ENCODE data around the gene PAIP2B.
A peak's percentile ranks its signal among the peaks of the same experiment; 100 is the strongest.

PAIP2B gene

GRCh38 chr2:71154279-71154678 lies 72.6 kb downstream of the PAIP2B start:
- no peak overlapping the region for H3K4me3 ChIP-seq (ENCODE audit: low read depth, low read length)
- no peak for TF ChIP-seq CTCF (conservative IDR thresholded peaks at IDR 0.05; ENCODE audit: low read depth, low read length)
- DNase-seq (ENCODE audit: low read depth), result no peak

DNA sequence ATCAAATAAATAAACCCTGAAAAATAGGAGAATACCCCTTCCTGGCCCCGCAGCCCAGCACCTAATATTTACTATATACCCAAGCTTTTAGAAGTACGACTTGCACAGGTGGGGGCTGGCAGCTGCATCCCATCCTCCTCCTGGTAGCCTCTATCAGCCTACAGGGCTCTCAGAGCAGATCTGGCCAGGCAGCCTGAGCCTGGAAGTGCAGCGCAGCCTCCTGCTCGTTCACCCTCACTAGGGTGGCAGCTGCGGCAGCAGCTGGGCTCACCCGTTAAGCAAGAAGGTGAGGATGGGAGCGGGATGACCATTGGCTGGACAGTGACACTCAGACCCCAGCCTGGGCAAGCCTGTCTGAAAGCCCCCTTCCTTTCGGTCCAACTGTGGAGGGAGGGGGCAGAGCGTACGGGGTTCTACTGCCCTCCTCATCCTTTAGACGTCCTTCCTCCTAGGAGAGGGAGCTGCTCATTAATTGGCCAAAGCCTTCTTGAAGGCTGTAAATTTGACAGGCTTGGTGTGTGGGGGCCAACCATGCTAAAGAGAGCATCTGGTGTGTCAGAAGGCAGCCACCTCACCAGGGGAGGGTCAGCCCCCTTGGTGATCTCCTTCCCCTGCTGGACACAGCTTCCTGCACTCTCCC lies 73.2 kb downstream of the PAIP2B start:
- DNase-seq (ENCODE audit: low read depth), result no peak
- TF ChIP-seq CTCF (conservative IDR thresholded peaks at IDR 0.05; ENCODE audit: low read depth, low read length), result no peak
- H3K4me3 ChIP-seq (ENCODE audit: low read depth, low read length), result no peak overlapping the region

- no peak for TF ChIP-seq CTCF (conservative IDR thresholded peaks at IDR 0.05; ENCODE audit: low read depth, low read length)
- H3K4me3 ChIP-seq (ENCODE audit: low read depth, low read length), result no peak overlapping the region
- no peak for DNase-seq (ENCODE audit: low read depth)
Measured at GRCh38 chr2:71151620-71152019, 75.3 kb downstream of the PAIP2B start.

DNA sequence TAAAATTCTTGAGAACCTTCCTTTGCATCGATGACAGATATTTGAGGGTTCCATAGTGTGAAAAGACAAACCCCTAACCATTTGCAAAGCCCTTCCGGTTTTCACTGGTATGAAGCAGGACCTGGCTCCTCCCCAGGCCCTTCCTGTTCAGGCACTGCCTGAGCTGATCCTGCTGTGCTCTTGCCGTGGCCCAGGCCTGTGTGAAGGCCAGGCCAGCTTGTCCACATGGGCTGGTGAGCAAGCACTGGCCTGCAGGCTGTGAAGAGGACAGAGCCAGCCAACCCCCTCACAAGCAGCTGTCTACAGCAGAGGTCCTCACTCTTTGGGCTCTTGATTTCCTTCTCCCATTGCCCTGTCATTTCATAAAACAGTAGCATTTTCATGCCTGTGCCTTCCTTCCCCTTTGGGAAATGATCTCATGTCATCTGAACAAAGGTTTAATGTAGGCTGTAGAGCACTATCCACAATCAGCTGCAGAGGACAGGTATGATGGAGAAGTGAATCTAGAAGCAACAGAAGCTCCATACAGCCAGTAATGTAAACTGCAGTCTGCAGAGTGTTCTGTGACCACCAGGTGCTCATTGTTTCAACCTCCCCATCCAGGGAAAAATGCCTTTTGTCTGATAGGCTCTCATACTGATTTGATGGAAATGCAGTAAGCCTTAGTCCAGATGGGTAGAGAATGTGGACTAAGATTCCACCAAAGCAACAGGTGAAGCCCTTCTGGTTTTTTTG lies 76.7 kb downstream of the PAIP2B start:
- peak; percentile 8 for TF ChIP-seq CTCF (conservative IDR thresholded peaks at IDR 0.05; ENCODE audit: low read depth, low read length)
- H3K4me3 ChIP-seq (ENCODE audit: low read depth, low read length), result no peak overlapping the region
- DNase-seq (ENCODE audit: low read depth), result peak; percentile 68

GRCh38 chr2:71148506-71149063 lies 78.3 kb downstream of the PAIP2B start:
- DNase-seq (ENCODE audit: low read depth), result no peak
- H3K4me3 ChIP-seq (ENCODE audit: low read depth, low read length), result no peak overlapping the region
- TF ChIP-seq CTCF (conservative IDR thresholded peaks at IDR 0.05; ENCODE audit: low read depth, low read length), result no peak

DNA sequence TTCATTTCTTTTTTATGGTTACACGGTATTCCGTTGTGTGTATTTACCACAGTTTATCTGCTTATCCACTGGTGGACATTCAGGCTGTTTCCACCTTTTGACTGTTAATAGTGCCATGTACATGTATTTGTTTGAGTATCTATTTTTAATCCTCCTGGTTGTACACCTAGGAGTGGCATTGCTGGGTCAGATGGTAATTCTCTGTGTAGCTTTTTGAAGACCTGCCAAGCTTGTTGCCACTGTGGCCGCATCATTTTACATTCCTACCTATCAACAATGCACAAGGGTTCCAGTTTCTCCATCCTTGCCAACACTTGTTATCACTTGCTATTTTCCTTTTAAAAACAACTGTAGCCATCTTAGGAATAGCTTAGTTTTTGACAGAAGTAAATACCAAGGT lies 83.1 kb downstream of the PAIP2B start:
- no peak overlapping the region for H3K4me3 ChIP-seq (ENCODE audit: low read depth, low read length)
- DNase-seq (ENCODE audit: low read depth), result no peak
- no peak for TF ChIP-seq CTCF (conservative IDR thresholded peaks at IDR 0.05; ENCODE audit: low read depth, low read length)
